ENCODE measurements around the gene HNF4A.

HNF4A gene

DNA sequence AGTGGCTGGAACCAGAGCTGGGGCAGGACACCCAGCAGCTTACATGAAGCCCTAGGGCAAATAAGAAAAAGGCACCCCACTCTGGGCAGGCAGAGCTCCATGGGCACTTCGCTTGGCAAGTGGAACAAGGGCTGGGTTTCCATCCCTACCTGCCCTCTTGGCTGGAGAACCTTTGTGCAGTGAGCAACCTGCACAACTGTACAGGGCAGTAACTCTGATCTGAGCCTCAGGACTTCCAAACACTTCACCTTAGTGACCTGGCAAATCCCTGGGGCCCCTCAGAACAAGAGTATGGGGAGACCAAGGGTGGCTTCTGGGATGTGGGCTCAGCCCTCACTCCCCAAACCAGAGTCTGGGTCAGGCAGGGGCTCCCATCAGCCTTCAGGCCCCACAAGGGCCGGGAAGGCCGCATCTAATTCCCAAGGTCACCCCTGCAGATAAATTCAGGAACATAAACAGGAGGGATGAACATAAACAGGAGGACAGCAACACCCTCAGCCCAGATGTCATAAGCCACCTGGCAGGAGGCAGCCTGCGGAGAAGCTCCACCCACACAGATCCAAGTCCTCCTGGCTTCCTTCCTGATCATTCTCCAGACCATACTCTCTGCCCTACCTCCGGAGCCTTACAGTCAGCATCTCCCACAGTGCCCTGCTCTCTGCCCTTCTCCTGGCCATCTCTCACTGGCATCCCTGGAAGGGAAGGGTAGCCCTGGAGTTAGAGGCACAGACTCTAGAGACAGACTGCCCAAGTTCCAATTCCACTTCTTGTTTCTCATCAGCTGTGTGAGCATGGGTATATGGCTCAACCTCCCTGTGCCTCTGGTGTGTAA is 37.5 kb downstream of the HNF4A start:
- DNase-seq, result no peak

GRCh38 chr20:44393608-44394451 is 38.3 kb downstream of the HNF4A start:
- no peak for DNase-seq

DNA sequence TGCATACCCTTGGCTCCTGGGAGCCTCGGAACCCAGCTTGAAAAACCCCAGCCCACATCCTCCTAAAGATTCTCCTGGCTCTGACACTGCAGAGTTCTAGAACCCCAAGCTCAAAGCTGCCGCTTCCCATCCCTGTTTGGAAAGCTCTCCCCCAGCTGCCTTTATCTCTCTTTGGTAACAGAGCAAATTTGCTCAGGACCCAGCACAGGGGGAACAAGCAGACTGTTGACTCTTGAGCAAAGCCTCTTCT is 38.9 kb downstream of the HNF4A start:
- no peak for DNase-seq

- DNase-seq, result no peak
Measured at GRCh38 chr20:44394702-44395460, 39.4 kb downstream of the HNF4A start.

DNA sequence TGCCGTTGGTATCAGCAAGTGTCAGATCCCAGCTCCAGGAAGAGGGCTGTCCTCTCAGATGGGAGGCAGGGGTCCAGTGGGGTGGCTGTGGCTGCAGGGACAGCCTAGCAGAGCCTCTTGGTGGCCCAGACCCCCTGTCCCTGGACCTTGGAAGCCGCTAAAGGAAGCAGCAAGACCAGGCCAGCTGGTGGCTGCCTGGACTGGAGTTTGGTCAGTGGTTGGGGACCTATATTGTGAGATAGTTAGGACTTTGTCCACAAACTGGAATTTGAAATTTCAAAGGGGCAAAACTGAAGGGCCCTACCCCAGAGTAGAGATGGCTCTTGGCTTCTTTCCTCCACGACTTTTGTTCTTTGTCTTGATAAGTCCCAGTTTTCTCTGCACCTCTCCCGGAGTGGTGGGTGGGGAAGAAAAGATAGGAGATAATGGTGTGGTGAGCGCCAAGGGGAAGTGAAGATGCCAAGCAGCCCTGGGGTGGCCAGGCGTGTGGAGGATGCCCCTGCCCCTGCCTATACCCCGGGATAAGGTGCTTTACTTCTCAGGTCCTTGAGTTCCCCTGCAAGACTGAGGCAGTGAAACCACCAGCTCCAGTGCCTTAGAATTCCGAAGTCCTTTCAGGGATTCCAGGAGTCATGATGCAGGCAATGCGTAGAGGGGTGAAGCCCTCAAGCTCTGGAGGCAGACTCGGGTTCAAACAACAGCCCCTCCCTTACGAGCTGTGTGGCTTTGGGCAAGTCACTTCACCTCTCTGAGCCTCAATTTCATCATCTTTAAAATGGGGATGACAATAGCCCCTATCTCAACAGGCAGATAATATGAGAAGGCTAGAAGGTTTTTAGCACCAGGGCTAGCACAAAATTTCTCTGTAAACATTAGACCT is 40.2 kb downstream of the HNF4A start:
- DNase-seq, result no peak

DNA sequence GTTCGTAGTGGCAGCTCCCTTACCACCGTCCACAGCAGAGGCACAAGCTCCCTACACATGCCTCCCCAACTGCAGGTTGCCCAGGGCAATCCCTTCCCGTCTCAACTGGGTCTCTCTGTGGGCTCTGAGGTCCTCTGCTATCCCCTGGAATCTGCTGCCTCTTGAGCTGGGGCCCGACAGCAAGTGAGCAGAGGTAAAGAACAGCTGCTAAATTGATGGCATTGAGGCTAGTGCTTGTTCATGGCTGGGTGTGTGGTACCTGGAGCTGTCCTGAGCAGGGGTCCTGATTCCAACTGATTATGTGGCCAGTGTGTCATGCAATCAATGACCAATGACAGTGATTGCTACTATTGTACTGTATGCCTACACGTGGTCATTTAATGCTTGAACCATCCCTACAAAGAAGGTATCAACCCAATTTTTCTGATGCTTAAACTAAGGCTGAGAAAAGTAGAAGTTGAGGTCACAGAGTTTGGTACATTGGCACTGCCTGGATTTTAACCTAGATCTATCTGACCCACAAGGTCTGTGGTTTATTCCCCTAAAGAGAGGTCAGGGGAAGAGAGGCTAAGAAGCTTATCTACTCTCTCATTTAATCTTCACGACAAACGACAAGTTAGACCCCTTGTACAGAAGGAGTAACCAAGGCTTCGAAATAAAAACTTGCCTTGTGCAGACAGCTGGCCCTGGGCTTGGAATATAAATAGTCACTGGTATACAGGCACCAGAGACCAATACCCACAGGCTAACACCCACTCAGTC is 41.1 kb downstream of the HNF4A start:
- no peak for DNase-seq

GRCh38 chr20:44398335-44398734 is 42.8 kb downstream of the HNF4A start:
- DNase-seq, result no peak

GRCh38 chr20:44399446-44399845 is 43.9 kb downstream of the HNF4A start:
- DNase-seq, result no peak

DNA sequence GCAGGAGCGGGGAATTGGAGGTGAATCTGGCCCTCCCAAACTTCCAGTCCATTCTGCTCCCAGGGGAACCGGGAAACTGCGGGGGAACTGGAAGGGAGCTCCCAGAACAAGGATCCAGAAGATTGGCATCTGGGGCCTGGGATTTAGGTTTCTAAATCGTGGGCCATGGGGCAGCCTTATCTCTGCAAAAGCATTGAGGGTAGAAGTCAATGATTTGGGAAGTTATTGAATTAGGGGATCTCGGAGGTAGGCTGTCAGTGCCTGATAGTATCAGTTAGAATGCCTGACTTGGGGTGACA is 45.1 kb downstream of the HNF4A start:
- no peak for DNase-seq

DNA sequence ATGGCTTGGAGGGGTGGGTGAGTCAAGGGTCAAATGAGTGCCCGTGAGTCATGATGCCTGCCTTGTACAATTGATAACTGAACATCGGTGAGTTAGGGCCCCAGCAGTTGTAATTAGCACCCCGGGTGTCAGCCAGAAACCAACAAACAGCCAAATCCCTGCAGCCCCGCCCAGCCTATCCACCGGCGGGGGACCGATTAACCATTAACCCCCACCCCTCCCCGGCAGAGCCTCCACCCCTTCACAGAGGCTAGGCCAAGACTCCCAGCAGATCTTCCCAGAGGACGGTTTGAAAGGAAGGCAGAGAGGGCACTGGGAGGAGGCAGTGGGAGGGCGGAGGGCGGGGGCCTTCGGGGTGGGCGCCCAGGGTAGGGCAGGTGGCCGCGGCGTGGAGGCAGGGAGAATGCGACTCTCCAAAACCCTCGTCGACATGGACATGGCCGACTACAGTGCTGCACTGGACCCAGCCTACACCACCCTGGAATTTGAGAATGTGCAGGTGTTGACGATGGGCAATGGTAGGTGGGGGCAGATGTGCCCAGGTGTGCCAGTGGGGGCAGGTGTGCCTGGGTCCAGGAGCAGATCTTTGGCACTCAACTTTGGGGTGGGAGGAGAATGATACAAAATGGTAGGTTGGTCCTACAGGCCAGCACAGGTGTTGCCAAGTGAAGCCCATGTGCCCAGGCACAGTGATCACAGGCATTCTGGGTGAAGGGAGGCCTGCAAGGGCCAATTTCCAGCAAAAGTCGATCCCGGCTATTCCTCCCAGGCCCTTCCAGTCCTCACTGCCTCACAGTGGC is 45.7 kb downstream of the HNF4A start:
- no peak for DNase-seq

DNA sequence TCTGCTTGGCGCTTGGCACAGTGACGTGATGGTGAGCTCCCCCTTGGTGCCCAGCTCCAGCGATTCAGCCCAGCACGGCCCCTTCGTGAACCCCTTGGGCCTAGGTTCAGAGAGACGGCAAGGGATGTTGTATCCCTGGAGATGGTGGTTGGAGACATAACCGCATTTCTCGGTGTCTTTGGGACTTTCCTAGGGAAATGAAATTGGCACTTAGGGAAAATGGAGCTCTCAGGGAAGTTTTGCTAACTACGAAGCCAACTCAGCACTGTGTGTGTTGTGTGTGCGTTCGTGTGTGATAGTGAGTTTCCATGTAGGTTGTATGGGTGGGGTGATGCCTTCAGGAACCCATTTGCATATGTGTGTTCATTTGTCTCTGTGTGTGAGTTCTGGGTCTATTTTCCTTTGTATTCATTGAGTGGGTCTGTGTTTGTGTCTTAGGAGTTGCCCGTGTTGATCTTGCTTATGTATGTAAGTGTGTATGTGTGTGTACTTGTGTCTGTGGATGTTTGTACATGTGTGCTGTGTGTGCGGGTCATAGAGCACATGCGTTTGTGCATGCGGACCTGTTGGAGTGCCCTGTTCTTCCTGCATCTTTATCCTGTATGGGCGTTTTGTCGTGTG is 46.4 kb downstream of the HNF4A start:
- no peak for DNase-seq

DNA sequence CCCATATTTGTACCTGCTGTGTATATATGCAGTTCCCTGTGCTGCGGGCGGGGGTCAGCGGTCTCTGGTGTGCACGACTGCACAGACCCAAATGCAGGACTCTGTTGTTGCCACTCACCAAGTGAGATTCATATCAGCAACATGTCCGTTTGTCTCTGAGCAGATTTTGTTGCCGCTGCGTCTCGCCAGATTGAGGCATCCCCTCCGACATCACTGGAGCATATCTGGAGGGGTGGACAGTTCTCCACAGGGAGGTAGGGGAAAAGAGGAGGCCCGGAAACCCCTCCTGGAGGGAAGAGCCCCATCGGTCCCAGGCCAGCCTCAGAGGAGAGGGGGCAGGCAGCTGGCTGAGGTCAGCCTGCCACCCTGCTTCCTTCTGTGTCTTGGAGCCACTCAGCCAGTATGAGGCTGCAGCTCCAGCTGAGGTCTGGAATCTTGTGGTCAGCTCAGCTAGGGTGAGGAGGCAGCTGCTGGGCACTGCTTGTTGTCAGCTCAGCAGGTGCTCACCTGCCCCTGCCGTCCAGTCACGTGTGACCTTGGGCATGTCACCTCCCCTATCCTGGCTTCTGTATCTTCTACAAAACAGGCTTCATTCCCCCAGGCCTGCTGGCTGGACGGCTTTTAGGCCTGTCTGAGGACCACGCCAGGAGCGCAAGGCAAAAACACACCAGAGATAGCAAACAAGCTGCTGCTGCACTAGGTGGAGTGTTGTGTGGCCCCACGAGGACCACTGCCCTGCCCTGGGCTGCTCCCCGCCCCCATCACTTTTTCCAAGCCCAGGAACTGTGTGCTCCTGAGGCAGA is 47.1 kb downstream of the HNF4A start:
- DNase-seq, result no peak

DNA sequence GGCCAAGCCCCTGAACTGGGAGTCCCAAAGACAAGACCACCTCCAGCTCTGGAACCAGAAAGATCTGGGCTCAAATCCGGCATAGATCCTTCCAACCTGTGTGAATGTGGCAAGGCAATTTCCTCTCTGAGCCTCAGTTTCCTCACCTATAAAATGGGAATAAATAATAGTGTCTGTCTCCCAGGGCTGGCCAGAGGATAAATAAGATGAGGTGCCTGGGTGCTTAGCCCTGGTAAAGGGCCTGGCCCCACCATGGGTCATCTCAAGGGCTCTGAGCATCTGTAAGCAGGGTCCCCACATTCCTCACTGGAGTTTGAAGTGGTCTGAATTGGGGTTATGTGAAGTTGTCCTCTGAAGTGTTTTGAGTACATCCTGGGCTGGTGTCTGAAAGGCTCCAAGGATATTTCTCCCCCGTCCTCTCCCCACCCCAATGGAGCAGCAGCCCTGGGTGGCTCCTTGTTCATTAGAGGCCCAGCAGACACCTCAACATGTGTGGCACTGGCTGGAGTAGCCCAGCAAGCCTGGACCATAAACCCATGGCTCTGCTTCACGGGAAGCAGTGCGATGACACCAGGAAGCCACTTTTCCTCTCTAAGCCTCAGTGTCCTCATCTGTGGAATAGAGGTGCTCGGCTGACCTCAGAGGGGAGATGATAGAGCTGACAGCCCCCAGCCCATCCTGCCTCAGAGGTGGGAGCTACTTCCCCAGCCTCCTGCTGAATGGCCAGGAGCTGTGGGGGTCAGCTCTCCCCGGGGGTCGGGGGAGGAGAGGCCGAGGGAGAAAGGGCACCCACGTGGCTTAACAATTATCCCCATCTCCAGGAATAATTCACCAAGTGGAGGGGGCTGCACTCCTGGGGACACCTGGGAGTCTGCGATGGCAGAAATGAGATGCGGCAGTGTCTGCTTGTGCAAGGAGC is 48.0 kb downstream of the HNF4A start:
- DNase-seq, result no peak

DNA sequence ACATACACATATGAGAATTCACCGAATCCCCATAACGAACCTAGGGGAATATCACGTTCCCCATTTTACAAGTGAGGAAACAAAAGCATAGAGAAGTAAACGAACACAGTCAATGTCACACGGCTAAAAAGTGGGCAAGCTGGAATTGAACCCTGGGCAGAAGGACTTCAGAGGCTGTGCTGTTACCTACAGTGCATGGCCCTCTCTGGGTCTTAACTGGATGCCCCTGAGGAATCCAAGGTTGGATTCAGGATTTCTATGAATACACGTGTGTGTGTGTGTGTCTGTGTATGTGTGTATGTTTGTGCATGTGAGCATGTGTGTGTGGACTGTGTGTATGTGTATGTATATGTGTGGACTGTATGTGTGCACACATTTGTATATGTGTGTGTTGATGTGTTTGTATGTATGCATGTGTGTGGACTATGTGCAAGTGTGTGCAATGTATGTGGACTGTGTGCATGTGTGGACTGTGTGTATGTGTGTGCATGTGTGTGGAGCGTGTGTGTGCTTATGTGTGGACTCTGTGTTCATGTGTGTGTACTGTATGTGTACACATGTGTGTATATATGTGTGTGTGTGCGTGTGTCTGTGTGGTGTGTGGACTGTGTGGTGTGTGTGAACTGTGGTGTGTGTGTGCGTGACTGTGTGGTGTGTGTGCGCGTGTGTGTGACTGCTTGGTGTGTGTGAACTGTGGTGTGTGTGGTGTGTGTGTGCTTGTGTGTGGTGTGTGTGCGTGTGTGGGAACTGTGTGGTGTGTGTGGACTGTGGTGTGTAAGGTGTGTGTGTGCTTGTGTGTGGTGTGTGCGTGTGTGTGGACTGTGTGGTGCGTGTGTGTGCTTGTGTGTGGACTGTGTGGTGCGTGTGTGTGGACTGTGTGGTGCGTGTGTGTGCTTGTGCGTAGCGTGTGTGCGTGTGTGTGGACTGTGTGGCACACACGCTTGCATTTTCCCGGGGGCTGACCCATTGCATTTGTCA is 49.0 kb downstream of the HNF4A start:
- DNase-seq, result no peak

DNA sequence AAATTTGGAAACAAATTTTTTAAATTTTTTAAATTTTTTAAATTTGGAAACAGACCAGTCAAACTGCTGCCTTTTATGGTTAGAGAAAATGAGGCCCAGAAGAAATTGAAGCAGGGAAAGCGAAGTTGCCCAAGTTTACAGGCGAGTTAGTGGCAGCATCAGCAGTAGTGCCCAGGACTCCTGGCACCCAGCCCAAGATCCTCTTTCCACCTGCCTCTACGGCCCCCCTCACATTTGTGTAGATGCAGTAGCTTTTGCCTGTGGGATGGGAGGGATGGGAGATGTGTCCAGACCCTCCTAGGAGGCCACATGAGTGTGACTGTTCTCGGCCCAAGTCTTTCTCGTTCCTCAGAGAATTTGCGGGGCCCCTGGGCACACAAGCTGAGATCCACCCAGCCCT is 49.8 kb downstream of the HNF4A start:
- DNase-seq, result no peak

DNA sequence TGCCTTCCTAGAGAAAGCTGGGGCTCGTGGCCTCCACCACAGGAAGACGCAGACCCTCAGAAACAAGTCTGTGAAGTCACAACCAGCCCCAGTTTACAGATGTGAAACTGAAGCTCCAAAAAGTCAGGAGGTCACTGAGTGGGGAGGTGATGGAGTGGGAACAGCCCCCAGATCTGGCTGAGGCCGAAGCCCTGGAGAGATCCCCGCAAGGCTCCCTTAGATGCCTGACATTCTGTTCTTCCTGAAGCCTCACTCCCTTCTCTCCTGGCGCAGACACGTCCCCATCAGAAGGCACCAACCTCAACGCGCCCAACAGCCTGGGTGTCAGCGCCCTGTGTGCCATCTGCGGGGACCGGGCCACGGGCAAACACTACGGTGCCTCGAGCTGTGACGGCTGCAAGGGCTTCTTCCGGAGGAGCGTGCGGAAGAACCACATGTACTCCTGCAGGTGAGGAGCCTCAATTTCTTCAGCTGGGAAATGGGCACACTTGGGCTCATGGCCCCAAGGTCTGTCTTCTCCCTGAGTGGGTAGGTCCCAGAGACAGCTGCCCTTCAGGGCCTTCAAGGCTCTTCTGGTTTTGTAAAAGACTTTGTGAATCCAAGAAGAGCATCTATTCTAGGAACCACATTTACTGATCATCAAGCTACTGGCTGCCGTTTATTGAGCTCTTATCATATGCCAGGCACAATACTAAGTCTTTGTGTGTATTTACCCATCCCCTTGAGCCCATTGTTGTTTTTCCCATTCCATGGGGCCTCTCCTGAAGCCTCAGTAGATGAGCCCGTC is 50.5 kb downstream of the HNF4A start:
- no peak for DNase-seq

Measured in stimulated activated CD4-positive, alpha-beta T cell treated with anti-CD3 and anti-CD28 coated beads, Interleukin-1b, Interleukin-23, amount 100 ng/mL, for 48 hours (primary cell).